ENCODE measurements around the gene PROM1.

The PROM1 gene

GRCh38 chr4:16065066-16065465 lies 18.8 kb downstream of the PROM1 start:
- DNase-seq: no peak
- no peaks in the 10 kb centered on the region for H3K9me2 ChIP-seq (replicated peaks; ENCODE audit: insufficient read depth, low read length)
- TF ChIP-seq, protein P1, sequence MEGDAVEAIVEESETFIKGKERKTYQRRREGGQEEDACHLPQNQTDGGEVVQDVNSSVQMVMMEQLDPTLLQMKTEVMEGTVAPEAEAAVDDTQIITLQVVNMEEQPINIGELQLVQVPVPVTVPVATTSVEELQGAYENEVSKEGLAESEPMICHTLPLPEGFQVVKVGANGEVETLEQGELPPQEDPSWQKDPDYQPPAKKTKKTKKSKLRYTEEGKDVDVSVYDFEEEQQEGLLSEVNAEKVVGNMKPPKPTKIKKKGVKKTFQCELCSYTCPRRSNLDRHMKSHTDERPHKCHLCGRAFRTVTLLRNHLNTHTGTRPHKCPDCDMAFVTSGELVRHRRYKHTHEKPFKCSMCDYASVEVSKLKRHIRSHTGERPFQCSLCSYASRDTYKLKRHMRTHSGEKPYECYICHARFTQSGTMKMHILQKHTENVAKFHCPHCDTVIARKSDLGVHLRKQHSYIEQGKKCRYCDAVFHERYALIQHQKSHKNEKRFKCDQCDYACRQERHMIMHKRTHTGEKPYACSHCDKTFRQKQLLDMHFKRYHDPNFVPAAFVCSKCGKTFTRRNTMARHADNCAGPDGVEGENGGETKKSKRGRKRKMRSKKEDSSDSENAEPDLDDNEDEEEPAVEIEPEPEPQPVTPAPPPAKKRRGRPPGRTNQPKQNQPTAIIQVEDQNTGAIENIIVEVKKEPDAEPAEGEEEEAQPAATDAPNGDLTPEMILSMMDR (IDR thresholded peaks at IDR 0.05; ENCODE audit: low read length): no peak
- TF ChIP-seq EZH2phosphoT487 (IDR thresholded peaks at IDR 0.05; ENCODE audit: low read length) (no peak), EZH2 (optimal IDR thresholded peaks at IDR 0.05; ENCODE audit: low read depth, low read length) (no peak)
- no peaks in the 10 kb centered on the region for H3K9me3 ChIP-seq (replicated peaks; ENCODE audit: insufficient read depth, low read length)
- no peaks in the 10 kb centered on the region for H3K27me3 ChIP-seq (replicated peaks; ENCODE audit: insufficient read depth, low read length)
- no peaks in the 10 kb centered on the region for H3K36me3 ChIP-seq (replicated peaks; ENCODE audit: insufficient read depth, low read length)
- H2AFZ ChIP-seq (ENCODE audit: low read length): no peak overlapping the region
- H3K4me3 ChIP-seq (ENCODE audit: low read length): no peak overlapping the region
- no peaks in the 10 kb centered on the region for H3K79me2 ChIP-seq (ENCODE audit: low read length)
- H4K20me1 ChIP-seq (ENCODE audit: insufficient read depth, low read length): no peaks in the 10 kb centered on the region
- no peak overlapping the region for H3K27ac ChIP-seq (ENCODE audit: low read length)
- no peaks in the 10 kb centered on the region for H3K4me1 ChIP-seq (ENCODE audit: low read length)
- H3K4me2 ChIP-seq (ENCODE audit: low read depth, low read length): no peak overlapping the region
- H3K9ac ChIP-seq (ENCODE audit: low read length): no peak overlapping the region
- no peaks in the 10 kb centered on the region for H3F3A ChIP-seq (ENCODE audit: insufficient read depth, low read length)

DNA sequence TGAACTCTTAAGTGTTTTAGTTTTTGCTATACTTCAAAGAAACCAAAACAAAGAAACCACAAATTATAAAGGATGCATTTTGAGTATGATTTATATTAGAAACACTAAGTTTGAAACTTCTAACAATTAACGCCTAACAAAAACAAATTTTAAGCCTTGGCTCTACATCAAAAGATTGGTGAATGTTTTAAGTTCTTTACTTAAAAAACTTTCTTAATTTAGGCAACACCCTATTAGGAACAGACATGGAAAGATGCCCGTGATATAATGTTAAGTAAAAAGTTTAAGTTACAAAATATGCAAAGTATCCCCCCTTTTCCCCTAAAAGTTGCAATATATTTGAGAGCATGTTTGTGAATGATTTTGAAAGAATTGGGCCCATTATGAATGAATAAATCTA lies 21.2 kb downstream of the PROM1 start:
- Histone ChIP-seq H3K27me3 (replicated peaks; ENCODE audit: insufficient read depth, low read length) (no peaks in the 10 kb centered on the region), H3K4me2 (ENCODE audit: low read depth, low read length) (no peak overlapping the region), H3K9me2 (replicated peaks; ENCODE audit: insufficient read depth, low read length) (no peaks in the 10 kb centered on the region), H3K4me1 (ENCODE audit: low read length) (no peaks in the 10 kb centered on the region), H3K9ac (ENCODE audit: low read length) (no peak overlapping the region), H3K27ac (ENCODE audit: low read length) (no peak overlapping the region), H3K36me3 (replicated peaks; ENCODE audit: insufficient read depth, low read length) (no peaks in the 10 kb centered on the region), H4K20me1 (ENCODE audit: insufficient read depth, low read length) (no peaks in the 10 kb centered on the region), H3K79me2 (ENCODE audit: low read length) (no peaks in the 10 kb centered on the region), H3K9me3 (replicated peaks; ENCODE audit: insufficient read depth, low read length) (no peaks in the 10 kb centered on the region), H3F3A (ENCODE audit: insufficient read depth, low read length) (no peaks in the 10 kb centered on the region), H3K4me3 (ENCODE audit: low read length) (no peak overlapping the region), H2AFZ (ENCODE audit: low read length) (no peak overlapping the region)
- TF ChIP-seq, protein P1 (IDR thresholded peaks at IDR 0.05; ENCODE audit: low read length): no peak
- TF ChIP-seq EZH2 (optimal IDR thresholded peaks at IDR 0.05; ENCODE audit: low read depth, low read length) (no peak), EZH2phosphoT487 (IDR thresholded peaks at IDR 0.05; ENCODE audit: low read length) (no peak)
- no peak for DNase-seq

GRCh38 chr4:16056681-16057385 lies 27.0 kb downstream of the PROM1 start:
- Histone ChIP-seq H3K4me3 (ENCODE audit: low read length) (no peak overlapping the region), H3K4me1 (ENCODE audit: low read length) (no peaks in the 10 kb centered on the region), H3F3A (ENCODE audit: insufficient read depth, low read length) (no peaks in the 10 kb centered on the region), H3K9me2 (replicated peaks; ENCODE audit: insufficient read depth, low read length) (no peaks in the 10 kb centered on the region), H3K36me3 (replicated peaks; ENCODE audit: insufficient read depth, low read length) (no peaks in the 10 kb centered on the region), H3K9ac (ENCODE audit: low read length) (no peak overlapping the region), H3K4me2 (ENCODE audit: low read depth, low read length) (no peak overlapping the region), H2AFZ (ENCODE audit: low read length) (no peak overlapping the region), H3K9me3 (replicated peaks; ENCODE audit: insufficient read depth, low read length) (no peaks in the 10 kb centered on the region), H4K20me1 (ENCODE audit: insufficient read depth, low read length) (no peaks in the 10 kb centered on the region), H3K27me3 (replicated peaks; ENCODE audit: insufficient read depth, low read length) (no peaks in the 10 kb centered on the region), H3K79me2 (ENCODE audit: low read length) (no peaks in the 10 kb centered on the region), H3K27ac (ENCODE audit: low read length) (no peak overlapping the region)
- TF ChIP-seq EZH2phosphoT487 (IDR thresholded peaks at IDR 0.05; ENCODE audit: low read length) (no peak), EZH2 (optimal IDR thresholded peaks at IDR 0.05; ENCODE audit: low read depth, low read length) (no peak)
- TF ChIP-seq, protein P1 (IDR thresholded peaks at IDR 0.05; ENCODE audit: low read length): no peak
- no peak for DNase-seq
